NCI-H2196 treated with DMSO at 0.1 percent for 48 hours (cell line): ENCODE data around the gene CRTC3.

Experiments
- DNase-seq: peaks from one replicate; lab custom pipeline; 2025; ENCODE audit not compliant: unreplicated experiment; lab: John Stamatoyannopoulos, UW

The CRTC3 gene

DNA sequence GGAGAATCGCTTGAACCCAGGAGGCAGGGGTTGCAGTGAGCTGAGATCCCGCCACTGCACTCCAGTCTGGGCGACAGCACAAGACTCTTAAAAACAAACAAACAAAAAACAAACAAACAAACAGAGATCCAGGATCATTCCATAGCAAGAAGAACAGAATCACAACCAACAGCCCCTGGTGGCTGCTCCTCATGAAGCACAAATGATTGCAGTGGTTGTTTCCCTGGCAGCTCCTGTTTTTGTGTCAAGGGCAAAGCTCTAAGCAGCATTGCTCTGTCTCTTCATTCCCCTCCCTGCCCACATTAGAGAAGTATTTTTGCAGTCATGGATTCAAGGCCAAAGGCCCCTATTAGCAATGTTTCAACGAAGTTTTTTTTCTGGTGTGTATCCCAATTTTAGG lies 161.6 kb downstream of the CRTC3 start:
- no peak for DNase-seq

DNA sequence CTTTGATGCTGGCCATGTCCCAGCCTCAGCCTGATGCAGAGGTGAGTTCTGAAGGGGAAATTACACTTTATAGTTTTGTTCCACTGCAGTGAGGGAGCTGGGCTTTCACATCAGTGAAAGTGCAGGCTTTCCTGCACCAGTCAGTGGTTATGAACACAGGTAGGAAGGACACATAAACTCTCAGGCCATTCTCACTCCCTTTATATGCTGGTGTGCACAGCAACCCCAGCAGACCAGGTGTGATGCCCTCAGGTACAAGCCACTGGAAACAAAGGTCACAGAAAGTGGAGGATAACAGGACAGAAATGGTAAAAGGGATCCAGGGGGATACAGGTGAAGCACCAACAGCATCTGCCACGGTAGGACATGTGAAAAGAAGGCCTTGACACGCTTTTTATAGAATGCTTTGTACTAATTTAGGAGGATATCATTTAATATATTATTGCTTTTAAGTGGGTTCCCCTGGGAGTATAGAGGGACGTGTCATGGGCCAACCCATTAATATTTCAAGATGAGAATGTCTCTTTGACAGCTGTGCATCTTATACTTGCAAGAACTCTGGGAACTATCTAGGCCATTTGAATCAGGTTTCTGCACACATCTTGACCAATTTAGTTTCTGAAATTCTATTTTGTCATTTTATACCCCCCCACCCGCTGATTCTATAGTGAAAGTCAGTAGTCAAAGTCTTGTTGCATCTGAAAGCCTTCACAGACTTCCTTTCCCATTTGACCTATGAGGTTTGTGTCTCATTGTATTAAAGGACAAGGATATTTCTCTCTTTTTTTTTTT lies 162.5 kb downstream of the CRTC3 start:
- no peak for DNase-seq
